ENCODE data around the gene VPS51.
"Not testable (repeated sequence)": the region's sequence is repeated elsewhere in the genome, so short reads cannot be mapped to it uniquely, and the experiment has no call there.

Gene VPS51

DNA sequence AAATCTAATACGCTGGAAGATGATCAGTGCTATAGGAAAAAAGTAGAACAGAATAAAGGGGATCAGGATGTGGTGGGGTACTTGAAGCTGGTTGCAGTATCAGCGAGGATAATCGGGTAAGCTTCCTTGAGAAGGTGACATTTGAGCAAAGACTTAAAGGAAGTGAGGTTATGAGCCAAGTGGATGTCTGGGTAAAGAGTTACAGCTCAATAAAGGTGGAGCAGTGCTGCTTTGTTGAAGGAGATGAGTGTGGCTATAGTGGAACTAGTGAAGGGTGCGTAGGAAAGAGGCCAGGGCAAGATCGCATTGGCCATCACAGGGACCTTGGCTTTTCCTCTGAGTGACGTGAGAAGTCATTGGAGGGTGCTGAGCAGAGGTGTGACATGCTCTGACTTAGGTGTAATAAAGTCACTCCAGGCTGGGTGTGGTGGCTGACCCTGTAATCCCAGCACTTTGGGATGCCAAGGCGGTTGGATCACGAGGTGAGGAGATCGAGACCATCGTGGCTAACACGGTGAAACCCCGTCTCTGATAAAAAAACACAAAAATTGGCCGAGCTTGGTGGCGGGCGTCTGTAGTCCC lies 40.6 kb downstream of the VPS51 start:
- no peak for DNase-seq

DNA sequence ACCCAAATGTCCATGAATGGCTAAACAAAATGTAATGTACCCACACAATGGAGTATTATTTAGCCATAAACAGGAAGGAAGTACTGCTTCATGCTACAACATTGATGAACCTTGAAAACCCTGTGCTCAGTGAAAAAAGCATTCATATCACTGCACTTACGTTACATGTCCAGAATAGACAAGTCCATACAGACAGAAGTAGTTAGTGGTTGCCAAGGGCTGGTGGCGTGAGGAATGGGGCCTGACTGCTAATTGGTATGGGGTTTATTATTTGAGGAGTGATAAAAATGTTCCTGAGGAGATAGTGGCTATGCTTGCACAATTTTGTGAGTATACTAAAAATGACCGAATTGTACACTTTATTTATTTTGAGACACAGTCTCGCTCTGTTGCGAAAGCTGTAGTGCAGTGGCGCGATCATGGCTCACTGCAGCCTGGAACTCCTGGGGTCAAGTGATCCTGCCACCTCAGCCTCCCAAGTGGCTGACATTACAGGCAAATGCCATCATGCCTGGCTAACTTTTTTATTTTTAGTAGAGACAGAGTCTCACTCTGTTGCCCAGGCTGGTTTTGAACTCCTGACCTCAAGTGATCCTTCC lies 46.0 kb downstream of the VPS51 start:
- DNase-seq, result no peak

DNA sequence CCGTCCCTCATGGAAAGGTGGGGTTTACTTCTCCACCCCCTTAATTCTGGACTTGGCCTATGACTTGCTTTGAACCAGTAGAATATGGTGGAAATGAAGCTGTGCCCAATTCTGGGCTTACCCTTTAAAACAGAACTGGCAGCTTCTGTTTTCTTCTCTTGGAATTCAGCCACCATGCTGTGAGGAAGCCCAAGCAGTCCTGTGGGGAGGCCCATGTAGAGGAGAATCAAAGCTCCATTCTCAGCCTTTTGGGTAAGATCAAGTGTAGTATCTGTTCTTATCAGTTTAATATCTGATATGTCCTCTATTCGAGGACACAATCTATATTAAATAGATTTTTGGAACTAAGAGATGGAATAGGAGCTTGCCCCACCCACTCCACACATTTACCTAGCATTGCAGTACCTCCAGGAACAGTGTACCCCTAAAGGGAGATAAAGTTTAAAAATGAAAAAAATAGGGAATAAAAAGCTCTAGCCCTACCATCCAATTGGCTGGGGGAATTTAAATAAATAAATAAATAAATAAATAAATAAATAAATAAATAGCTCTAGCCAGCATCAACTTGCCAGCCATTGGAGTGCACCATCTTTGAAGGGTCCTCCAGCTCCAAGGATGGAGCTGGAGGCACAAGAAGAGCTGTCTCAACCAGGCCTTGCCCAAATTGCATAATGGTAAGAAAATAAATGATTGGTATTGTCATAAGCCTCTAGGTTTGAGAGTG lies 51.5 kb downstream of the VPS51 start:
- no peak for DNase-seq

DNA sequence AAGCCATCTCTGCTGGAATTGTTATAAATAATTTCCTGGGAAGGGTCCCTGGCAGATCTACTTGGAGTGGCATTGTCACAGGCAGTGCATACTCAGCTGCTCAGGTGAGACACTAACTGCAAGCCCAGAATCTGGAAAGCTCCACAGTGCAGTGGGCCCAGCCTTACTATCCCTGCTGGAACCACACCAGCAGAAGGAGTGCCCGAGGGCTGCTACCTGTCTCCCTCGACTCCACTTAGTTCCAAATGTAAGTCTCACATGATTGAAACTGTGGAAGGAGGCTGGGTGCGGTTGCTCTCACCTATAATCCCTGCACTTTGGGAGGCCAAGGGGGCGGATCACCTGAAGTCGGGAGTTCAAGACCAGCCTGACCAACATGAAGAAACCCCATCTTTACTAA lies 52.6 kb downstream of the VPS51 start:
- no peak for DNase-seq

DNA sequence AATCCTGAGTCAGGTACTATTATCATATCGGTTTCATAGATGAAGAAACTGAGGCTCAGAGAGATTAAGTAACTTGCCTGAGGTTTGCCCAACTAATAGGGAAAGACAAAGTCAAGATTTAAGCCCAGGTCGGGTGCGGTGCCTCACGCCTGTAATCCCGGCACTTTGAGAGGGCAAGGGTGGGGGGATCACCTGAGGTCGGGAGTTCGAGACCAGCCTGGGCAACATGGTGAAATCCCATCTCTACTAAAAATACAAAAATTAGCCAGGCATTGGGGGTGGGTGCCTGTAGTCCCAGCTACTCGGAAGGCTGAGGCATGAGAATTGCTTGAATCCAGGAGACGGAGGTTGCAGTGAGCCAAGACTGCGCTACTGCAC lies 54.1 kb downstream of the VPS51 start:
- DNase-seq, result not testable (repeated sequence)

DNA sequence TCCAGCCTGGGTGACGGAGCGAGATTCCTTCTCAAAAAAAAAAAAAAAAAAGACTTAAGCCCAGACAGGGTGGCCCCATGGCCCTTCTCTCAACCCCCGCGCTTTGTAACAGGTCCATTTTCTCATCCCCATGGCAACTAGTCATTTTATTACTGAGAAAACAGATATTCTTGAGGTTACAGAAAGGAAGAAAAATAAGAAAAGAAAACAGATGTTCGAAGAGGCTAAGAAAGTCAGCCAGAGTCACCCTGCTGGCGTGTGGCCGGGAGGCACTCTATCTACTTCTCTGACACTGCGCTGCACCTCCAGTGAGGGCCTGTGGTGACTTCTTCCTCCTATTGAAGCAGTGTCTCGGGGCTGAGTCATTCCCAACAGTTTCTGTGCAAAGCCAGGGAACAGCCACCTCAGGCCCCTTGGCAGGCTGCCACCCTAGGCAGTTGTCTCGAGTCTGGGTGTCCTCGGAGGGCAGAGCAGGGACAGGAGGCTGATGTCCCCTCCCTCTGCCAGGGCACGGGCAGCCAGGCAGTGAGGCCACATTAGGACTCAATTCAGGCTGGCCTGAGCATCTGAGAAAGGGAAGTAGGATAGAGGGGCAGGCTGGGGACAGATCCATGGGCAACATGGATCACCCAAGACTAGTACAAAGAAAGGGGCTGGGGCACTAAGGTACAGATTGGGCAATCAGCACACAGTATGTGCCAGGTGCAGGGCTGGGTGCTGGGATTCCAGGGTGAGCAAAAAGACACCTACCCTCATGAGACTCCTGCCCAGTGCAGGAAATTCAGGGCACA lies 54.7 kb downstream of the VPS51 start:
- peak; percentile 98 for DNase-seq

DNA sequence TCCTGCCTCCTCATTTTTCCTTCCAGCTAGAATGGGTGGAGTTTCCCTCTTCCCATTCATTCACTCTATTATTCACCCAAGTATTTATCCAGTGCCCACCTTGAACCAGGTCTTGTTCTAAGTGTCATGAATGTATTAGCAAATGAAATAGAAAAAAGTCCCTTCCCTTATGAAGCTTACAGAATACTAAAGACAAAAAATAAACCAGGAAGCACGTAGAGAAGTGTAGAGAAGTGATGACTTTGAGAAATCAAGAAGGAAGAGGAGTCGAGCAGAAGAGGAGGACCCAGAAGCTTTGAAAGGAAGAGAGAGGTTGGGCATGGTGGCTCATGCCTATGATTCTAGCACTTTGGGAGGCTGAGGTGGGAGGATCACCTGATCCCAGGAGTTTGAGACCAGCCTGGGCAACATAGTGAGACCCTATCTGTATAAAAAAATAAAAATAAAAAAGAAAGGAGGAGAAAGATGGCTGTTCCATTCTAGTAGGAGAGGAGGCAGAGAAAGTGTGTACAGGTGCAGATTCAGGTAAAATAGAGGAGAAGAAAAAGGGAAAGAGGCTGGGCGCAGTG lies 55.4 kb downstream of the VPS51 start:
- DNase-seq, result no peak

DNA sequence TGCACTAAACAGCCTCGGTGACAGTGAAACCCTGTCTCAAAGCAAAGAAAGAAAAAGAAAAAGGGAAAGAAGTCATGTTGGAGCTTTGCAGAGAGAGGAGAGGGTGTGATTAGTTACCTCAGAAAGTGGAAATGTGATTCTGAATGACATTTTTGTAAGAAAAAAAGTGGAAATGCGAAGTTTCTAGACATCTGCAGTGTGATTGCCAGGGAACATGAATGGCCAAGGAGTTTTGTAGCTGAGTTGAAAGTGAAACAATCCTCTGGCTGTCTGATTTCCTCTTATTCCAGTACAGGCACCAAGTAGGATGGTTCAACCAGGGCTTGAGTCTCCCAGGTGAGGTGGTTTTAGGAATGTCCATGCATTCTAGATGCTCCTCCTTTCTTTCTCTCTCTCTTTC lies 56.1 kb downstream of the VPS51 start:
- no peak for DNase-seq

DNA sequence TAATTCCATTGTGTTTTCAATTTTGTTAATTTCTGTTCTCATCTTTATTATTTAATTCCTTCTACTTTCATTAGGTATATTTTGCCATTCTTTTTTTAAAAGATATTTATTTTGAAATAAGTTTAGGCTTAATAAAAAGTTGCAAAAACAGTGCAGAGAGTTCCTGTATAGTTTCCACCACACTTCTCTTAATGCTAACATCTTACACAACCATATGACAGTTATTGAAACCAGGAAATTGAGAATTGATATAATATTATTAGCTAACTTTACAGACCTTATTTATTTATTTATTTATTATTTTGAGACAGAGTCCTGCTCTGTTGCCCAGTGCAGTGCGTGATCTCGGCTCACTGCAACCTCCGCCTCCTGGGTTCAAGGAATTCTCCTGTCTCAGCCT lies 60.2 kb downstream of the VPS51 start:
- no peak for DNase-seq

DNA sequence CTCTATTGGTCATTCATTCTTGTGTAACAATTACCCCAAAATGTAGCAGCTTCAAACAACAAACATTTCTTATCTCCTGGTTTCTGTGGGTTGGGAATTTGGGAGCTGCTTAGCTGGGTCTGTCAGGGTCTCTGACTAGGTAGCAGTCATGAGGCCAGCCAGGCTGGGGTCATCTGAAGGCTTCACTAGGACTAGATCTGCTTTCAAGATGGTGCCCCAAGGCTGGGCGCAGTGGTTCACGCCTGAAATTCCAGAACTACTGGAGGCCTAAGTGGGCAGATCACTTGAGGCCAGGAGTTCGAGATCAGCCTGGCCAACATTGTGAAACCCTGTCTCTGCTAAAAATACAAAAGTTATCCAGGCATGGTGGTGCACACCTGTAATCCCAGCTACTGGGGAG lies 60.9 kb downstream of the VPS51 start:
- DNase-seq, result no peak

DNA sequence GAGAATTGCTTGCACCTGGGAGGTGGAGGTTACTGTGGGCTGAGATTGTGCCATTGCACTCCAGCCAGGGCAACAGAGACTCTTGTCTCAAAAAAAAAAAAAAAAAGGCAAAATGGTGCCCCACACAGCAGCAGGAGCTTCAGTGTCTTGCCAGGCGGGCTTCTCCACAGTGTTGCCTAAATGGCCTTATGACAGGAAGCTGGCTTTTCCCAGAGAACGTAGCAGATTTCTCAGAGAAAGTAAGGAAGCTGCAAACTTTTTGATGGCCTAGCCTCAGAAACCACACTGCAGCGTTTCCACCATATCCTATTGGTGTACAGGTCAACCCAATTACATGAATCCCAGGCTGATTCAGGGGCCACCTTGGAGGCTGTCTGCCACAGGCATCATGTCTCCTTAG lies 61.3 kb downstream of the VPS51 start:
- no peak for DNase-seq

DNA sequence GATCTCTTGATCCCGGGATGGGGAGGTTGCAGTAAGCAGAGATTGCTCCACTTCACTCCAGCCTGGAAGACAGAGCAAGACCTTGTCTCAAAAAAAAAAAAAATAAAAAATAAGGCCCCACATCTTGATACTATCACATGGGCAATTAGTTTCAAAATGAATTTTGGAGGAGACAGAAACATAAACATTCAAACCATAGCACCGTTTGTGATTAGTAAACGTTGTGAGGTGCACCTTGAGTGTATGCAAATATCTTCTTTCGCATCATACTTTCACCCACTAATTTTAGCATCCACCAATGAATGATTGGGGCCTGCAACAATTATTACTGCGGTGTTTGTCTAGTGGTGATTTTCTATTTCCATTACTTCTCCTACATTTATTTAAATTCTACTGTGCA lies 63.0 kb downstream of the VPS51 start:
- DNase-seq, result no peak

DNA sequence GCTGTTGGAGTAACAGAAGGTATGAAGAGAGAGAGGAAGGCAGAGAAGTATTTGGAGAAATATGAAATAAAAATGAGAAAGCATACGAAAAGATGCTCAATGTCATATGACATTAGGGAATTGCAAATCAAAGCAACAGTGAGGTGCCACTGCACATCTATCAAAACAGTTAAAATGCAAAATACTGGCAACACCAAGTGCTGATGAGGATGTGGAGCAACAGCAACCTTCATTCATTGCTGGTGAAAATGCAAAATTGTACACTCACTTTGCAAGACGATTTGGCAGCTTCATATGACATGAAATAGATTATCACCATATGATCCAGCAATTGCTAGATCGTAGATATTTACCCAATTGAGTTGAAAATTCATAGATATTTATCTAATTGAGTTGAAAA lies 64.6 kb downstream of the VPS51 start:
- DNase-seq, result no peak

Measured in hematopoietic multipotent progenitor cell treated with erythropoietin and hydrocortisone succinate and interleukin-3 and kit ligand, for 8 days (in vitro differentiated cells).